Mammary epithelial cell (primary cell): ENCODE results near the gene SSBP3.

Experiments used
- CTCF ChIP-seq, 2 donors: IDR thresholded peaks in 1 of 2; conservative IDR thresholded peaks in 1 of 2; 2 replicates each; pipeline ENCODE4 v1.5.1; 2011 to 2012; ENCODE audit warnings: inconsistent platforms in 2 of 2, low read length in 2 of 2, mild to moderate bottlenecking in 2 of 2, control low read depth in 1 of 2, low read depth in 1 of 2; ENCODE audit not compliant: insufficient read depth in 1 of 2; ENCODE audit errors: extremely low read depth in 1 of 2
- EZH2 ChIP-seq: IDR thresholded peaks from 2 replicates; pipeline ENCODE4 v1.6.1; 2012; ENCODE audit warnings: low read length, inconsistent platforms, borderline replicate concordance

GRCh38 chr1:54180701-54181360 is 225.4 kb downstream of the SSBP3 start:
- no peak for TF ChIP-seq CTCF (conservative IDR thresholded peaks at IDR 0.05 in 1 of 2, IDR thresholded peaks at IDR 0.05 in 1 of 2; ENCODE audit: extremely low read depth in 1 of 2, insufficient read depth in 1 of 2, low read depth in 1 of 2, low read length in 2 of 2)
- no peak for TF ChIP-seq EZH2
